Fibroblast of lung (primary cell): ENCODE results near the gene ARL4A. TPM values are rescaled to one million over a fixed set of nuclear protein-coding genes. Genes with fewer than 3 reads are reported as not detected.
A peak's percentile ranks its signal among the peaks of the same experiment; 100 is the strongest.
"Not testable (repeated sequence)": the region's sequence is repeated elsewhere in the genome, so short reads cannot be mapped to it uniquely, and the experiment has no call there.

Source experiments
- DNase-seq, 2 donors: peaks; one replicate each; pipeline versions ENCODE4 v3.0.0 to v3.0.0-alpha.2; 2010; ENCODE audit warnings: low read depth in 2 of 2
- H2AFZ ChIP-seq: 2 replicates; pipeline ENCODE4 v1.5.1; 2012; ENCODE audit warnings: low read length, control low read depth, inconsistent platforms
- H3K27ac ChIP-seq: 2 replicates; pipeline ENCODE4 v1.5.1; 2011; ENCODE audit warnings: low read length, control low read depth; ENCODE audit not compliant: insufficient read depth
- H3K27me3 ChIP-seq: 2 replicates; pipeline ENCODE4 v1.5.1; 2011; ENCODE audit warnings: mild to moderate bottlenecking, low read length; ENCODE audit not compliant: control insufficient read depth, insufficient read depth
- H3K36me3 ChIP-seq: 2 replicates; pipeline ENCODE4 v1.5.1; 2011; ENCODE audit warnings: low read length; ENCODE audit not compliant: control insufficient read depth, insufficient read depth
- H3K4me1 ChIP-seq: 2 replicates; pipeline ENCODE4 v1.5.1; 2011; ENCODE audit warnings: low read length; ENCODE audit not compliant: control insufficient read depth, insufficient read depth; ENCODE audit errors: extremely low read depth
- H3K4me2 ChIP-seq: 2 replicates; pipeline ENCODE4 v1.5.1; 2011; ENCODE audit warnings: low read length, control low read depth; ENCODE audit not compliant: insufficient read depth; ENCODE audit errors: extremely low read depth
- H3K4me3 ChIP-seq, 4 experiments: fragments of 200-600 bp in 1 of 4; sonication (generic) in 1 of 4; replicated peaks in 1 of 4; 2 replicates each; pipeline ENCODE4 v1.5.1; 2011 to 2016; ENCODE audit warnings: low read length in 4 of 4, low read depth in 3 of 4, mild to moderate bottlenecking in 3 of 4, control low read depth in 2 of 4, inconsistent platforms in 1 of 4, mixed read lengths in 1 of 4; ENCODE audit not compliant: insufficient read depth in 1 of 4; ENCODE audit errors: control extremely low read depth in 1 of 4
- H3K79me2 ChIP-seq: 2 replicates; pipeline ENCODE4 v1.5.1; 2012; ENCODE audit warnings: mild to moderate bottlenecking, low read length, inconsistent platforms; ENCODE audit not compliant: control insufficient read depth, insufficient read depth
- H3K9ac ChIP-seq: 2 replicates; pipeline ENCODE4 v1.5.1; 2011; ENCODE audit warnings: mild to moderate bottlenecking, low read length, control low read depth; ENCODE audit not compliant: insufficient read depth
- H3K9me3 ChIP-seq: 2 replicates; pipeline ENCODE4 v1.5.1; 2012; ENCODE audit warnings: low read depth, low read length; ENCODE audit not compliant: control insufficient read depth, insufficient read depth
- H4K20me1 ChIP-seq: 2 replicates; pipeline ENCODE4 v1.5.1; 2011; ENCODE audit warnings: low read length; ENCODE audit not compliant: control insufficient read depth, insufficient read depth; ENCODE audit errors: extremely low read depth
- CTCF ChIP-seq, 2 donors: IDR thresholded peaks in 1 of 2; conservative IDR thresholded peaks in 1 of 2; 1 replicate in 1 of 2; 2 replicates in 1 of 2; pipeline ENCODE4 v1.5.1; 2011 to 2012; ENCODE audit warnings: low read length in 2 of 2, control low read depth in 1 of 2, inconsistent platforms in 1 of 2, low read depth in 1 of 2, mild to moderate bottlenecking in 1 of 2
- EZH2 ChIP-seq: IDR thresholded peaks from 2 replicates; pipeline ENCODE4 v1.5.1; 2012; ENCODE audit warnings: low read length, control low read depth, mild to moderate bottlenecking; ENCODE audit errors: missing control alignments
- polyA plus RNA-seq, 2 donors: library from polyadenylated mRNA; depleted of rRNA in 1 of 2; stranded (reverse) in 1 of 2; unstranded in 1 of 2; fragments of >200 nt; gene quantifications; 2 replicates each; pipeline ENCODE4 v1.2.1, GENCODE V29; 2011 to 2012; ENCODE audit warnings: missing spikeins in 1 of 2
- total RNA-seq: library from RNA; depleted of rRNA; stranded (reverse); fragments of >200 nt; gene quantifications from 2 replicates; pipeline ENCODE4 v1.2.1, GENCODE V29; 2014

Gene ARL4A
- total and polyA plus RNA-seq, 2 donors (not counting 1 experiment from before 2014, with no cell fraction given) = 11.4 to 37.0 TPM

GRCh38 chr7:12687718-12688171 is 312 bp downstream of the ARL4A start:
- Histone ChIP-seq H2AFZ (peak overlapping the region; percentile 91), H3K4me3 (peak overlapping the region; percentile 81 to 100 (median 92)), H3K27me3 (no peaks in the 10 kb centered on the region), H3K4me1 (no peaks in the 10 kb centered on the region), H3K9me3 (no peaks in the 10 kb centered on the region), H3K36me3 (no peaks in the 10 kb centered on the region), H3K27ac (peak overlapping the region; percentile 97), H3K4me2 (peak overlapping the region; percentile 81), H3K9ac (peak overlapping the region; percentile 46), H3K79me2 (peaks cover 17% of the 10 kb centered on the region), H4K20me1 (no peaks in the 10 kb centered on the region)
- DNase-seq = no peak
- TF ChIP-seq CTCF (conservative IDR thresholded peaks at IDR 0.05 in 1 of 2, IDR thresholded peaks at IDR 0.05 in 1 of 2; ENCODE audit: low read depth in 1 of 2, low read length in 2 of 2) = no peak
- no peak for TF ChIP-seq EZH2

- H3K4me3 ChIP-seq = peak overlapping the region; percentile 9 to 100 (median 25)
- peaks cover 19% of the 10 kb centered on the region for H3K79me2 ChIP-seq
Measured at GRCh38 chr7:12688485-12689170, 1.2 kb downstream of the ARL4A start.

GRCh38 chr7:12689451-12689850 is 2.0 kb downstream of the ARL4A start:
- no peaks in the 10 kb centered on the region for H3K9me3 ChIP-seq
- no peaks in the 10 kb centered on the region for H4K20me1 ChIP-seq
- no peaks in the 10 kb centered on the region for H3K4me1 ChIP-seq
- no peak for DNase-seq
- TF ChIP-seq CTCF (conservative IDR thresholded peaks at IDR 0.05 in 1 of 2, IDR thresholded peaks at IDR 0.05 in 1 of 2; ENCODE audit: low read depth in 1 of 2, low read length in 2 of 2) (no peak), EZH2 (no peak)
- H3K4me2 ChIP-seq = peak overlapping the region; percentile 62
- no peak overlapping the region for H3K9ac ChIP-seq
- peaks cover 19% of the 10 kb centered on the region for H3K79me2 ChIP-seq
- H3K4me3 ChIP-seq = peak overlapping the region in 3 of 4 experiments; percentile 9 to 100 (median 38)
- H2AFZ ChIP-seq = no peak overlapping the region
- no peaks in the 10 kb centered on the region for H3K27me3 ChIP-seq
- H3K27ac ChIP-seq = no peak overlapping the region
- no peaks in the 10 kb centered on the region for H3K36me3 ChIP-seq

More at GRCh38 chr7:12688485-12689170, 1.2 kb downstream of the ARL4A start:
- H3K9ac ChIP-seq, DNase-seq, H3K36me3 ChIP-seq, H3K9me3 ChIP-seq, H3K27ac ChIP-seq, H3K4me1 ChIP-seq, H3K27me3 ChIP-seq, H4K20me1 ChIP-seq, H2AFZ ChIP-seq: not testable (repeated sequence)
- H3K4me2 ChIP-seq = peak overlapping the region; percentile 62
